ENCODE results near the gene PHACTR1. TPM values are rescaled to one million over a fixed set of nuclear protein-coding genes. Genes with fewer than 3 reads are reported as not detected.

PHACTR1 gene
- total and polyA plus RNA-seq, 4 donors: 0.31 to 1.5 (median 0.79) TPM

GRCh38 chr6:12679341-12679740 lies 37.2 kb upstream of the PHACTR1 start:
- peaks cover 0 to under 1% (median 0%) of the 10 kb centered on the region in 4 donors for H3K27me3 ChIP-seq (ENCODE audit: control insufficient read depth in 4 of 4, insufficient read depth in 4 of 4, low read length in 3 of 4)
- no peak for DNase-seq (ENCODE audit: low spot score)
- no peak overlapping the region for H3K4me3 ChIP-seq (ENCODE audit: low read depth in 1 of 3, low read length in 3 of 3)
- no peak overlapping the region for H3K9ac ChIP-seq (ENCODE audit: low read depth in 1 of 2, low read length in 2 of 2)
- 57% methylated on average over 3 of the region's 3 CpGs for WGBS
- H3K4me1 ChIP-seq (ENCODE audit: control insufficient read depth in 4 of 4, insufficient read depth in 4 of 4, low read length in 3 of 4): no peaks in the 10 kb centered on the region
- no peak overlapping the region for H3K27ac ChIP-seq (ENCODE audit: low read depth in 1 of 2, low read length in 2 of 2)
- TF ChIP-seq CTCF (IDR thresholded peaks at IDR 0.05; ENCODE audit: low read depth, low read length, missing input control): no peak
- no peak for TF ChIP-seq EGR1 (IDR thresholded peaks at IDR 0.05; ENCODE audit: low read depth in 2 of 2)
- no peak for TF ChIP-seq REST (IDR thresholded peaks at IDR 0.05)
- TF ChIP-seq ZBTB33 (IDR thresholded peaks at IDR 0.05): no peak
- no peak for TF ChIP-seq TAF1 (conservative IDR thresholded peaks at IDR 0.05)
- no peak for TF ChIP-seq RXRA (IDR thresholded peaks at IDR 0.05)
- TF ChIP-seq ATF3 (IDR thresholded peaks at IDR 0.05): no peak
- no peak for TF ChIP-seq YY1 (IDR thresholded peaks at IDR 0.05)
- no peak for TF ChIP-seq FOXA1 (IDR thresholded peaks at IDR 0.05)
- TF ChIP-seq GABPA (IDR thresholded peaks at IDR 0.05 in 1 of 2, conservative IDR thresholded peaks at IDR 0.05 in 1 of 2): no peak
- no peak for TF ChIP-seq NR2F2 (IDR thresholded peaks at IDR 0.05)
- no peak for TF ChIP-seq RAD21 (IDR thresholded peaks at IDR 0.05)
- no peak for TF ChIP-seq HNF4A (conservative IDR thresholded peaks at IDR 0.05)
- no peak for TF ChIP-seq HNF4G (IDR thresholded peaks at IDR 0.05)
- TF ChIP-seq FOXA2 (IDR thresholded peaks at IDR 0.05): no peak
- TF ChIP-seq MAX (IDR thresholded peaks at IDR 0.05): no peak
- TF ChIP-seq JUND (IDR thresholded peaks at IDR 0.05): no peak
- TF ChIP-seq SP1 (IDR thresholded peaks at IDR 0.05): no peak
- H3K36me3 ChIP-seq (ENCODE audit: control insufficient read depth in 4 of 4, insufficient read depth in 3 of 4, low read depth in 1 of 4, low read length in 3 of 4): no peaks in the 10 kb centered on the region
- no peaks in the 10 kb centered on the region for H3K9me3 ChIP-seq (ENCODE audit: control insufficient read depth in 4 of 4, low read length in 3 of 4)

All from liver (tissue), 9 donors.